SH-SY5Y (cell line): ENCODE data around the gene PDZD2.

Source experiments
- GATA2 ChIP-seq: IDR thresholded peaks from 2 replicates; pipeline ENCODE4 v1.6.1; 2011; ENCODE audit warnings: mild to moderate bottlenecking, low read depth, low read length
- GATA3 ChIP-seq: IDR thresholded peaks from 2 replicates; pipeline ENCODE4 v1.6.1; 2011; ENCODE audit warnings: low read depth, mild to moderate bottlenecking, low read length, moderate library complexity

GRCh38 chr5:31941151-31941755 is 302.3 kb downstream of the PDZD2 start:
- no peak for TF ChIP-seq GATA3
- no peak for TF ChIP-seq GATA2
